ENCODE results near the gene LDHAL6B. TPM values are rescaled to one million over a fixed set of nuclear protein-coding genes. Genes with fewer than 3 reads are reported as not detected.

The LDHAL6B gene
- total and polyA plus RNA-seq, 9 of the 15 experiments (the other 6 are each of a cell fraction or from before 2014, with no cell fraction given) = not detected

DNA sequence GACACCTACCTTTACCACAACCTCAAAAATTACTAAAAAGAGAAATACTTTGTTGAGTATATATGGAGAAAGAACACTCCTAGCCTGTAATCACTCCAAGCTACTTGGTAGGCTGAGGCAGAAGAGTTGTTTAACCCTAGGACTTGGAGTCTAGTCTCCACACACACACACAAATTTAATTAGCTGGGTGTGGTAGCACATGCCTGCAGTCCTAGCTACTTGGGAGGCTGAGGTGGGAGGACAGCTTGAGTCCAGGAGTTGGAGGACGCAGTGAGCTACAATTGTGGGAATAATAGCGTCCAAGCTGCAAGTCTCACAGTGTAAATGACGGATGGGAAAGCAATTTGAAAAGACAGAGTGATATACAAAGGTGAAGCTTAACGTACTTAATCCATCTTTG, 50.5 kb downstream of the LDHAL6B start:
- Histone ChIP-seq H3K27me3 (ENCODE audit: control insufficient read depth in 2 of 2, insufficient read depth in 2 of 2, low read length in 2 of 2) (peaks cover 3 to 6% of the 10 kb centered on the region in 2 experiments; a peak in 2 of 5 replicates), H3K36me3 (ENCODE audit: control insufficient read depth, insufficient read depth, low read length) (no peaks in the 10 kb centered on the region), H4K20me1 (replicated peaks; ENCODE audit: control insufficient read depth, insufficient read depth, low read length) (no peaks in the 10 kb centered on the region), H3K4me3 (no peak overlapping the region), H3K9me3 (replicated peaks; ENCODE audit: control insufficient read depth, insufficient read depth, low read depth, low read length) (no peaks in the 10 kb centered on the region), H3K4me1 (replicated peaks in 1 of 2; ENCODE audit: control insufficient read depth in 2 of 2, insufficient read depth in 2 of 2, low read length in 2 of 2) (no peaks in the 10 kb centered on the region), H3K4me2 (ENCODE audit: insufficient read depth, low read length) (no peak overlapping the region), H2AFZ (ENCODE audit: low read depth, low read length) (no peak overlapping the region), H3K79me2 (ENCODE audit: control insufficient read depth, insufficient read depth, low read length) (no peaks in the 10 kb centered on the region), H3K27ac (ENCODE audit: extremely low read depth, low read depth, low read length) (no peak overlapping the region), H3K9me1 (ENCODE audit: control insufficient read depth, insufficient read depth, low read length) (no peaks in the 10 kb centered on the region), H3K9ac (ENCODE audit: insufficient read depth in 1 of 2, low read depth in 2 of 2, low read length in 2 of 2) (no peak overlapping the region)
- DNase-seq (ENCODE audit: extremely low read depth in 1 of 4, low spot score in 3 of 4) (no peak), FAIRE-seq (no peak), ATAC-seq (no peak)
- no TSS peak for BruUV-seq (replicated peaks)
- intact Hi-C loops (cut with micrococcal nuclease) (no loop called here), in situ Hi-C loops (cut with MboI) (no loop called here)
- ChIA-PET POLR2A (interaction anchor here (1.5 kb wide), 1 partner anchor 10 kb away, joined by 4 read pairs; no protein-coding TSS in a partner anchor), CTCF (ENCODE audit: low intra/inter-chr PET ratio) (no interaction called here)
- TF ChIP-seq ZNF77 (CRISPR knock-in tag; IDR thresholded peaks at IDR 0.05) (no peak), ZNF764 (CRISPR knock-in tag; IDR thresholded peaks at IDR 0.05; ENCODE audit: low read depth) (no peak), KLF13 (tag; IDR thresholded peaks at IDR 0.05; ENCODE audit: borderline replicate concordance, low read depth) (no peak), FOXK1 (CRISPR knock-in tag; IDR thresholded peaks at IDR 0.05; ENCODE audit: borderline replicate concordance) (no peak), DDX20 (tag; IDR thresholded peaks at IDR 0.05; ENCODE audit: low read depth) (no peak), CBFB (CRISPR knock-in tag; IDR thresholded peaks at IDR 0.05) (no peak), SREBF2 (CRISPR knock-in tag; IDR thresholded peaks at IDR 0.05) (no peak), ZNF551 (CRISPR knock-in tag; IDR thresholded peaks at IDR 0.05) (no peak), MTA3 (IDR thresholded peaks at IDR 0.05; ENCODE audit: borderline replicate concordance) (no peak), KHSRP (IDR thresholded peaks at IDR 0.05) (no peak)
- TF ChIP-seq, protein P1, sequence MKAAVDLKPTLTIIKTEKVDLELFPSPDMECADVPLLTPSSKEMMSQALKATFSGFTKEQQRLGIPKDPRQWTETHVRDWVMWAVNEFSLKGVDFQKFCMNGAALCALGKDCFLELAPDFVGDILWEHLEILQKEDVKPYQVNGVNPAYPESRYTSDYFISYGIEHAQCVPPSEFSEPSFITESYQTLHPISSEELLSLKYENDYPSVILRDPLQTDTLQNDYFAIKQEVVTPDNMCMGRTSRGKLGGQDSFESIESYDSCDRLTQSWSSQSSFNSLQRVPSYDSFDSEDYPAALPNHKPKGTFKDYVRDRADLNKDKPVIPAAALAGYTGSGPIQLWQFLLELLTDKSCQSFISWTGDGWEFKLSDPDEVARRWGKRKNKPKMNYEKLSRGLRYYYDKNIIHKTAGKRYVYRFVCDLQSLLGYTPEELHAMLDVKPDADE (conservative IDR thresholded peaks at IDR 0.05; ENCODE audit: control insufficient read depth, low read depth, low read length) = no peak
- TF ChIP-seq, protein P2, sequence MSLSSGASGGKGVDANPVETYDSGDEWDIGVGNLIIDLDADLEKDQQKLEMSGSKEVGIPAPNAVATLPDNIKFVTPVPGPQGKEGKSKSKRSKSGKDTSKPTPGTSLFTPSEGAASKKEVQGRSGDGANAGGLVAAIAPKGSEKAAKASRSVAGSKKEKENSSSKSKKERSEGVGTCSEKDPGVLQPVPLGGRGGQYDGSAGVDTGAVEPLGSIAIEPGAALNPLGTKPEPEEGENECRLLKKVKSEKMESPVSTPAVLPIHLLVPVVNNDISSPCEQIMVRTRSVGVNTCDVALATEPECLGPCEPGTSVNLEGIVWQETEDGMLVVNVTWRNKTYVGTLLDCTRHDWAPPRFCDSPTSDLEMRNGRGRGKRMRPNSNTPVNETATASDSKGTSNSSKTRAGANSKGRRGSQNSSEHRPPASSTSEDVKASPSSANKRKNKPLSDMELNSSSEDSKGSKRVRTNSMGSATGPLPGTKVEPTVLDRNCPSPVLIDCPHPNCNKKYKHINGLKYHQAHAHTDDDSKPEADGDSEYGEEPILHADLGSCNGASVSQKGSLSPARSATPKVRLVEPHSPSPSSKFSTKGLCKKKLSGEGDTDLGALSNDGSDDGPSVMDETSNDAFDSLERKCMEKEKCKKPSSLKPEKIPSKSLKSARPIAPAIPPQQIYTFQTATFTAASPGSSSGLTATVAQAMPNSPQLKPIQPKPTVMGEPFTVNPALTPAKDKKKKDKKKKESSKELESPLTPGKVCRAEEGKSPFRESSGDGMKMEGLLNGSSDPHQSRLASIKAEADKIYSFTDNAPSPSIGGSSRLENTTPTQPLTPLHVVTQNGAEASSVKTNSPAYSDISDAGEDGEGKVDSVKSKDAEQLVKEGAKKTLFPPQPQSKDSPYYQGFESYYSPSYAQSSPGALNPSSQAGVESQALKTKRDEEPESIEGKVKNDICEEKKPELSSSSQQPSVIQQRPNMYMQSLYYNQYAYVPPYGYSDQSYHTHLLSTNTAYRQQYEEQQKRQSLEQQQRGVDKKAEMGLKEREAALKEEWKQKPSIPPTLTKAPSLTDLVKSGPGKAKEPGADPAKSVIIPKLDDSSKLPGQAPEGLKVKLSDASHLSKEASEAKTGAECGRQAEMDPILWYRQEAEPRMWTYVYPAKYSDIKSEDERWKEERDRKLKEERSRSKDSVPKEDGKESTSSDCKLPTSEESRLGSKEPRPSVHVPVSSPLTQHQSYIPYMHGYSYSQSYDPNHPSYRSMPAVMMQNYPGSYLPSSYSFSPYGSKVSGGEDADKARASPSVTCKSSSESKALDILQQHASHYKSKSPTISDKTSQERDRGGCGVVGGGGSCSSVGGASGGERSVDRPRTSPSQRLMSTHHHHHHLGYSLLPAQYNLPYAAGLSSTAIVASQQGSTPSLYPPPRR (CRISPR knock-in tag; IDR thresholded peaks at IDR 0.05; ENCODE audit: borderline replicate concordance) = no peak
- TF ChIP-seq, protein P3, sequence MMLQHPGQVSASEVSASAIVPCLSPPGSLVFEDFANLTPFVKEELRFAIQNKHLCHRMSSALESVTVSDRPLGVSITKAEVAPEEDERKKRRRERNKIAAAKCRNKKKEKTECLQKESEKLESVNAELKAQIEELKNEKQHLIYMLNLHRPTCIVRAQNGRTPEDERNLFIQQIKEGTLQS (IDR thresholded peaks at IDR 0.05) = no peak
- TF ChIP-seq, protein P3 (CRISPR knock-in tag; conservative IDR thresholded peaks at IDR 0.05) = no peak
- 0% methylated on average over 4 of the region's 4 CpGs for WGBS (ENCODE audit: insufficient coverage, low coverage, missing lambda C conversion rate)
